IMR-90 (cell line): ENCODE data around the gene HHIPL1. TPM values are rescaled to one million over a fixed set of nuclear protein-coding genes. Genes with fewer than 3 reads are reported as not detected.

Experiments used
- ATAC-seq: fragments of 200-7000 bp; cut with Tn5 transposase; 2 replicates; pipeline ENCODE4 v1.9.1; 2020; ENCODE audit warnings: low read depth, mild to moderate bottlenecking, moderate library complexity
- BruUV-seq: library from RNA; stranded (reverse); fragments of 400-500 nt; replicated peaks from 2 replicates; lab custom pipeline; 2021; lab: Mats Ljungman, UMichigan
- CTCF ChIA-PET: fragments of 300-600 bp; formaldehyde crosslinking; extraction: SDS; loops from one replicate; lab custom pipeline; 2021; ENCODE audit warnings: antibody characterized with exemption; lab: Yijun Ruan, JAX
- POLR2A ChIA-PET: fragments of 300-600 bp; sonication (Branson Sonifier 250); formaldehyde crosslinking; loops from one replicate; lab custom pipeline; 2022; ENCODE audit warnings: antibody characterized with exemption; ENCODE audit not compliant: unreplicated experiment; lab: Charles Lee
- DNase-seq: peaks from one replicate; pipeline ENCODE4 v3.0.0; 2013
- H2AFZ ChIP-seq: replicated peaks from 2 replicates; pipeline ENCODE3; 2013; ENCODE audit warnings: low read length, mild to moderate bottlenecking; ENCODE audit not compliant: poor library complexity
- H2AK5ac ChIP-seq: 2 replicates; pipeline ENCODE4 v1.6.1; 2013; ENCODE audit warnings: low read depth, low read length, inconsistent platforms
- H2AK9ac ChIP-seq: replicated peaks from 2 replicates; pipeline ENCODE3; 2013; ENCODE audit warnings: mild to moderate bottlenecking, low read depth, low read length, moderate library complexity; ENCODE audit not compliant: poor library complexity
- H2BK120ac ChIP-seq: 2 replicates; pipeline ENCODE4 v1.6.1; 2013; ENCODE audit warnings: low read depth, low read length, inconsistent platforms
- H2BK15ac ChIP-seq: 3 replicates; pipeline ENCODE4 v1.6.1; 2013; ENCODE audit warnings: low read depth, low read length, inconsistent platforms
- H2BK20ac ChIP-seq: 2 replicates; pipeline ENCODE4 v1.6.1; 2013; ENCODE audit warnings: low read depth, mild to moderate bottlenecking, inconsistent platforms, low read length, moderate library complexity
- H2BK5ac ChIP-seq: 2 replicates; pipeline ENCODE4 v1.6.1; 2013; ENCODE audit warnings: mild to moderate bottlenecking, low read depth, low read length, inconsistent platforms; ENCODE audit not compliant: poor library complexity, severe bottlenecking
- H3K14ac ChIP-seq: replicated peaks from 2 replicates; pipeline ENCODE4 v1.6.1; 2013; ENCODE audit warnings: low read depth, low read length, inconsistent platforms
- H3K18ac ChIP-seq: 2 replicates; pipeline ENCODE4 v1.6.1; 2013; ENCODE audit warnings: low read depth, low read length, control low read depth
- H3K23ac ChIP-seq: 2 replicates; pipeline ENCODE4 v1.6.1; 2013; ENCODE audit warnings: low read depth, low read length, inconsistent platforms
- H3K27ac ChIP-seq: 2 replicates; pipeline ENCODE4 v1.5.1; 2013; ENCODE audit warnings: mild to moderate bottlenecking, control low read depth, low read length; ENCODE audit not compliant: insufficient read depth
- H3K27me3 ChIP-seq: 2 replicates; pipeline ENCODE4 v1.6.1; 2013; ENCODE audit warnings: low read length; ENCODE audit not compliant: control insufficient read depth, insufficient read depth
- H3K36me3 ChIP-seq: 2 replicates; pipeline ENCODE4 v1.6.1; 2013; ENCODE audit warnings: low read length, mixed read lengths; ENCODE audit not compliant: control insufficient read depth, insufficient read depth
- H3K4ac ChIP-seq: 2 replicates; pipeline ENCODE4 v1.6.1; 2013; ENCODE audit warnings: low read depth, low read length, inconsistent platforms
- H3K4me1 ChIP-seq: 2 replicates; pipeline ENCODE4 v1.6.1; 2013; ENCODE audit warnings: low read length, mixed read lengths; ENCODE audit not compliant: control insufficient read depth, insufficient read depth
- H3K4me2 ChIP-seq: 2 replicates; pipeline ENCODE4 v1.6.1; 2013; ENCODE audit warnings: low read depth, mild to moderate bottlenecking, control low read depth, low read length, moderate library complexity
- H3K4me3 ChIP-seq: 2 replicates; pipeline ENCODE4 v1.5.1; 2013; ENCODE audit warnings: low read depth, mild to moderate bottlenecking, control low read depth, low read length, moderate library complexity; ENCODE audit not compliant: insufficient read depth
- H3K56ac ChIP-seq: 2 replicates; pipeline ENCODE4 v1.6.1; 2013; ENCODE audit warnings: low read length, inconsistent platforms; ENCODE audit not compliant: insufficient read depth; ENCODE audit errors: extremely low read depth
- H3K79me1 ChIP-seq, 2 experiments: 2 replicates each; pipeline ENCODE4 v1.6.1; 2013; ENCODE audit warnings: low read length in 2 of 2, inconsistent platforms in 1 of 2, low read depth in 1 of 2
- H3K9ac ChIP-seq: 2 replicates; pipeline ENCODE4 v1.6.1; 2013; ENCODE audit warnings: low read depth, low read length, control low read depth
- H3K9me1 ChIP-seq: 2 replicates; pipeline ENCODE4 v1.6.1; 2013; ENCODE audit warnings: low read length, inconsistent platforms; ENCODE audit not compliant: insufficient read depth
- H3K9me3 ChIP-seq: 2 replicates; pipeline ENCODE4 v1.6.1; 2013; ENCODE audit warnings: low read length; ENCODE audit not compliant: control insufficient read depth, insufficient read depth
- H4K20me1 ChIP-seq: 2 replicates; pipeline ENCODE4 v1.6.1; 2013; ENCODE audit warnings: low read length, inconsistent platforms; ENCODE audit not compliant: insufficient read depth
- H4K5ac ChIP-seq: 2 replicates; pipeline ENCODE4 v1.6.1; 2013; ENCODE audit warnings: mild to moderate bottlenecking, low read depth, low read length, control low read depth
- H4K8ac ChIP-seq, 2 experiments: 2 replicates each; pipeline ENCODE4 v1.6.1; 2013; ENCODE audit warnings: low read depth in 2 of 2, low read length in 2 of 2, control low read depth in 1 of 2, inconsistent platforms in 1 of 2
- H4K91ac ChIP-seq: 2 replicates; pipeline ENCODE4 v1.6.1; 2013; ENCODE audit warnings: low read depth, low read length, inconsistent platforms; ENCODE audit not compliant: insufficient read depth
- BHLHE40 ChIP-seq: fragments of 150-350 bp; IDR thresholded peaks from 2 replicates; pipeline ENCODE4 v1.6.1; 2016; ENCODE audit warnings: mild to moderate bottlenecking, low read depth, low read length
- CHD1 ChIP-seq: IDR thresholded peaks from 2 replicates; pipeline ENCODE4 v1.6.1; 2012; ENCODE audit warnings: low read depth, low read length, improper control_type of control experiment
- FOS ChIP-seq: fragments of 150-350 bp; IDR thresholded peaks from 2 replicates; pipeline ENCODE4 v1.6.1; 2016; ENCODE audit warnings: low read depth, low read length
- MAZ ChIP-seq: IDR thresholded peaks from 2 replicates; pipeline ENCODE4 v1.6.1; 2012; ENCODE audit warnings: low read depth, mild to moderate bottlenecking, low read length, improper control_type of control experiment, moderate library complexity, borderline replicate concordance
- MXI1 ChIP-seq: IDR thresholded peaks from 2 replicates; pipeline ENCODE4 v1.6.1; 2012; ENCODE audit warnings: low read depth, mild to moderate bottlenecking, low read length, moderate library complexity, borderline replicate concordance
- NFE2L2 ChIP-seq: fragments of 150-350 bp; IDR thresholded peaks from 2 replicates; pipeline ENCODE4 v1.6.1; 2016; ENCODE audit warnings: low read depth, mild to moderate bottlenecking, low read length
- RCOR1 ChIP-seq: IDR thresholded peaks from 2 replicates; pipeline ENCODE4 v1.6.1; 2012; ENCODE audit warnings: mild to moderate bottlenecking, low read length, improper control_type of control experiment; ENCODE audit not compliant: insufficient replicate concordance
- RFX5 ChIP-seq: IDR thresholded peaks from 2 replicates; pipeline ENCODE4 v1.8.0; 2012; ENCODE audit warnings: low read depth, mild to moderate bottlenecking, low read length, moderate library complexity
- WGBS, 2 experiments: methylation state at CpG; one replicate each; pipeline versions ENCODE4 v1.1.5 to v1.1.7; 2013; ENCODE audit warnings: missing lambda C conversion rate in 2 of 2; ENCODE audit not compliant: insufficient read length in 1 of 2; ENCODE audit errors: extremely low coverage in 2 of 2; 5-methylcytosine and 5-hydroxymethylcytosine counted together
- dilution Hi-C: fragments of 300-500 bp; cut with HindIII; formaldehyde crosslinking; loops from one replicate; pipeline ENCODE4 v1.14.3; 2018; ENCODE audit warnings: low sequenced_read_pairs; ENCODE audit not compliant: unreplicated experiment
- in situ Hi-C: fragments of 300-500 bp; cut with MboI; formaldehyde crosslinking; loops from 3 replicates; pipeline ENCODE4 v1.14.3; 2019; ENCODE audit warnings: low sequenced_read_pairs, inconsistent platforms, mixed read lengths
- intact Hi-C: fragments of 100-400 bp; cut with micrococcal nuclease; formaldehyde crosslinking; loops from 2 replicates; pipeline ENCODE4 v1.10.0; 2022
- polyA plus RNA-seq, 3 experiments: library from polyadenylated mRNA; depleted of rRNA; stranded (reverse); fragments of >200 nt; gene quantifications; 2 replicates each; pipeline ENCODE4 v1.2.3, GENCODE V29; 2012; ENCODE audit warnings: low replicate concordance in 1 of 3
- total RNA-seq: library from RNA; depleted of rRNA; stranded (reverse); fragments of >200 nt; gene quantifications from 2 replicates; pipeline ENCODE4 v1.2.3, GENCODE V29; 2012
- TF ChIP-seq, protein P1 (sequence below): fragments of 150-350 bp; IDR thresholded peaks from 2 replicates; pipeline ENCODE4 v1.6.1; 2017; ENCODE audit warnings: mild to moderate bottlenecking, antibody characterized with exemption, low read length, low read depth
- TF ChIP-seq, protein P2 (sequence below): conservative IDR thresholded peaks from 2 replicates; pipeline ENCODE4 v1.5.1; 2012; ENCODE audit warnings: mild to moderate bottlenecking, low read depth, low read length, improper control_type of control experiment
- TF ChIP-seq, protein P3 (sequence below): fragments of 150-350 bp; IDR thresholded peaks from 2 replicates; pipeline ENCODE4 v1.6.1; 2016; ENCODE audit warnings: low read depth, mild to moderate bottlenecking, low read length, moderate library complexity, borderline replicate concordance

HHIPL1 gene
- total and polyA plus RNA-seq, 2 of the 4 experiments (the other 2 are of a cell fraction), result 0.65 to 0.72 TPM

DNA sequence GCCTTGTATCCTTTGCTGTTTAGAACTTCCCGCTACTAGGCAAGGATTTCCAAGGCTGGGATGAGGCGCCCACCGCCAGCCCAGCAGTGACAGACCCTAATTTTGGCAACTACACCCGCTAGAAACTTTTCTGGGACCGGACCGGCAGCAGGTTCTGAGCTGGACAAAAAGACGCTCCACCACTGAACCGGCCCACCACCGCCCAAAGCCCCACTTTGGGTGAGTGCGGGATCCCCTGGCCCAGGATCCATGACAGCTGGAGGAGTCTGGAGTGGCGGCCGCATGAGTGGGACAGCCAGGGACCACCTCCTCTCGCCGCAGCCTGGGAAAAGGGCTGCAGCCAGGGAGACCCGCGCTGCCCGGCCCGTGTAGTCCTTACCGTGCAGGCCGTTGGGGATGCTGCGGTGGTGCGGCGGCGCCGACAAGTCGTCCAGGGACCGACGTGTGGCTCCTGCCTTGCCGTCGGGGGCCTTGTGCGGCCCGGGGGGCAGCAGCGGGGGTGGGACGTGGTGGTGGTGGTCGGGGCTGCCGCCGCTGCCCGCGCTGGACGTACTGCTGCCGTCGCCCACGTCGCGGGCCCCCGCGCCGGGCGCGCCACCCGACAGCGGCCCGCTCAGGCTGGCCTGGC is 42.0 kb upstream of the HHIPL1 start:
- Histone ChIP-seq H3K79me1 (peaks cover 17 to 67% of the 10 kb centered on the region in 2 experiments; a peak in 3 of 4 replicates), H3K4me3 (peak overlapping the region; percentile 69), H3K36me3 (no peaks in the 10 kb centered on the region), H2BK20ac (no peak overlapping the region), H2AFZ (peak overlapping the region; percentile 88), H3K14ac (peak overlapping the region; percentile 87; the same call in 1 of the 2 replicates), H4K8ac (peak overlapping the region; percentile 30 to 44; a peak in 2 of 4 replicates), H3K9me3 (no peaks in the 10 kb centered on the region), H2BK120ac (peak overlapping the region; percentile 20; the same call in 1 of the 2 replicates), H3K9ac (peak overlapping the region; percentile 64), H3K4me1 (peaks cover 16% of the 10 kb centered on the region), H3K56ac (no peak overlapping the region), H2BK15ac (no peak overlapping the region; the same call in 2 of the 3 replicates), H3K18ac (no peak overlapping the region), H2AK5ac (peak overlapping the region; percentile 72; the same call in 1 of the 2 replicates), H4K5ac (no peak overlapping the region), H3K4ac (peak overlapping the region; percentile 72), H3K4me2 (peak overlapping the region; percentile 85), H3K27ac (no peak overlapping the region; the same call in 1 of the 2 replicates), H3K27me3 (no peaks in the 10 kb centered on the region), H4K91ac (peak overlapping the region; percentile 58; the same call in 1 of the 2 replicates), H2BK5ac (peak overlapping the region; percentile 44), H3K9me1 (peaks cover 19% of the 10 kb centered on the region), H2AK9ac (peak overlapping the region; percentile 93), H3K23ac (peak overlapping the region; percentile 83), H4K20me1 (peaks cover 40% of the 10 kb centered on the region)
- intact Hi-C loops, result no loop called here
- dilution Hi-C loops, result no loop called here
- WGBS, 2 experiments, result 21% methylated on average over 21 of the region's 53 CpGs; no CpG with 5 or more reads in 1 of the 2 experiments
- in situ Hi-C loops, result no loop called here
- TF ChIP-seq, protein P1, sequence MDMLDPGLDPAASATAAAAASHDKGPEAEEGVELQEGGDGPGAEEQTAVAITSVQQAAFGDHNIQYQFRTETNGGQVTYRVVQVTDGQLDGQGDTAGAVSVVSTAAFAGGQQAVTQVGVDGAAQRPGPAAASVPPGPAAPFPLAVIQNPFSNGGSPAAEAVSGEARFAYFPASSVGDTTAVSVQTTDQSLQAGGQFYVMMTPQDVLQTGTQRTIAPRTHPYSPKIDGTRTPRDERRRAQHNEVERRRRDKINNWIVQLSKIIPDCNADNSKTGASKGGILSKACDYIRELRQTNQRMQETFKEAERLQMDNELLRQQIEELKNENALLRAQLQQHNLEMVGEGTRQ, result no peak
- TF ChIP-seq FOS (no peak), BHLHE40 (no peak), MXI1 (no peak), RFX5 (no peak), NFE2L2 (no peak), MAZ (no peak), RCOR1 (no peak), CHD1 (no peak)
- TF ChIP-seq, protein P2, sequence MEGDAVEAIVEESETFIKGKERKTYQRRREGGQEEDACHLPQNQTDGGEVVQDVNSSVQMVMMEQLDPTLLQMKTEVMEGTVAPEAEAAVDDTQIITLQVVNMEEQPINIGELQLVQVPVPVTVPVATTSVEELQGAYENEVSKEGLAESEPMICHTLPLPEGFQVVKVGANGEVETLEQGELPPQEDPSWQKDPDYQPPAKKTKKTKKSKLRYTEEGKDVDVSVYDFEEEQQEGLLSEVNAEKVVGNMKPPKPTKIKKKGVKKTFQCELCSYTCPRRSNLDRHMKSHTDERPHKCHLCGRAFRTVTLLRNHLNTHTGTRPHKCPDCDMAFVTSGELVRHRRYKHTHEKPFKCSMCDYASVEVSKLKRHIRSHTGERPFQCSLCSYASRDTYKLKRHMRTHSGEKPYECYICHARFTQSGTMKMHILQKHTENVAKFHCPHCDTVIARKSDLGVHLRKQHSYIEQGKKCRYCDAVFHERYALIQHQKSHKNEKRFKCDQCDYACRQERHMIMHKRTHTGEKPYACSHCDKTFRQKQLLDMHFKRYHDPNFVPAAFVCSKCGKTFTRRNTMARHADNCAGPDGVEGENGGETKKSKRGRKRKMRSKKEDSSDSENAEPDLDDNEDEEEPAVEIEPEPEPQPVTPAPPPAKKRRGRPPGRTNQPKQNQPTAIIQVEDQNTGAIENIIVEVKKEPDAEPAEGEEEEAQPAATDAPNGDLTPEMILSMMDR, result no peak
- TF ChIP-seq, protein P3, sequence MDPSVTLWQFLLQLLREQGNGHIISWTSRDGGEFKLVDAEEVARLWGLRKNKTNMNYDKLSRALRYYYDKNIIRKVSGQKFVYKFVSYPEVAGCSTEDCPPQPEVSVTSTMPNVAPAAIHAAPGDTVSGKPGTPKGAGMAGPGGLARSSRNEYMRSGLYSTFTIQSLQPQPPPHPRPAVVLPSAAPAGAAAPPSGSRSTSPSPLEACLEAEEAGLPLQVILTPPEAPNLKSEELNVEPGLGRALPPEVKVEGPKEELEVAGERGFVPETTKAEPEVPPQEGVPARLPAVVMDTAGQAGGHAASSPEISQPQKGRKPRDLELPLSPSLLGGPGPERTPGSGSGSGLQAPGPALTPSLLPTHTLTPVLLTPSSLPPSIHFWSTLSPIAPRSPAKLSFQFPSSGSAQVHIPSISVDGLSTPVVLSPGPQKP, result no peak
- CTCF ChIA-PET, result interaction anchor here (0.9 to 1.5 kb wide), 3 partner anchors 65 to 155 kb away, joined by 3 read pairs; no protein-coding TSS in a partner anchor
- no TSS peak for BruUV-seq
- no peak for ATAC-seq
- POLR2A ChIA-PET, result interaction anchor here (0.7 kb wide), 1 partner anchor 27 kb away, joined by 3 read pairs; no protein-coding TSS in a partner anchor
- no peak for DNase-seq
